Lung (tissue), 12 donors: ENCODE results near the gene LDLRAD4. TPM values are rescaled to one million over a fixed set of nuclear protein-coding genes. Genes with fewer than 3 reads are reported as not detected.

Experiments
- ATAC-seq: fragments of 200-7000 bp; cut with Tn5 transposase; one replicate; pipeline ENCODE4 v1.9.1; 2020; ENCODE audit warnings: moderate number of reproducible peaks; ENCODE audit not compliant: insufficient read depth, low FRiP score
- DNase-seq, 3 donors: peaks; one replicate each; pipeline ENCODE4 v3.0.0-alpha.2; 2013 to 2017
- H3K27ac ChIP-seq, 2 donors: one replicate each; pipeline ENCODE4 v1.5.1; 2013; ENCODE audit warnings: mild to moderate bottlenecking in 2 of 2, moderate library complexity in 2 of 2, control low read depth in 1 of 2, inconsistent platforms in 1 of 2, low read depth in 1 of 2, low read length in 1 of 2
- H3K27me3 ChIP-seq, 3 donors: one replicate each; pipeline ENCODE4 v1.5.1; 2013; ENCODE audit warnings: low read length in 2 of 3; ENCODE audit not compliant: control insufficient read depth in 3 of 3, insufficient read depth in 3 of 3
- H3K36me3 ChIP-seq, 4 donors: one replicate each; pipeline ENCODE4 v1.5.1; 2013; ENCODE audit warnings: low read length in 4 of 4, mild to moderate bottlenecking in 1 of 4, moderate library complexity in 1 of 4; ENCODE audit not compliant: control insufficient read depth in 4 of 4, insufficient read depth in 4 of 4
- H3K4me1 ChIP-seq, 5 donors: one replicate each; pipeline ENCODE4 v1.5.1; 2013; ENCODE audit warnings: low read length in 5 of 5, mild to moderate bottlenecking in 2 of 5, moderate library complexity in 1 of 5; ENCODE audit not compliant: control insufficient read depth in 5 of 5, insufficient read depth in 5 of 5
- H3K4me3 ChIP-seq: one replicate; pipeline ENCODE4 v1.5.1; 2013; ENCODE audit warnings: mild to moderate bottlenecking, control low read depth, moderate library complexity
- H3K9ac ChIP-seq, 2 donors: one replicate each; pipeline ENCODE4 v1.5.1; 2013; ENCODE audit warnings: low read length in 2 of 2, control low read depth in 1 of 2; ENCODE audit not compliant: insufficient read depth in 1 of 2
- H3K9me3 ChIP-seq, 4 donors: one replicate each; pipeline ENCODE4 v1.5.1; 2013; ENCODE audit warnings: low read length in 3 of 4, mild to moderate bottlenecking in 1 of 4, moderate library complexity in 1 of 4; ENCODE audit not compliant: control insufficient read depth in 4 of 4, insufficient read depth in 3 of 4
- WGBS, 2 donors: extraction: QIAGEN DNeasy Blood & Tissue Kit; methylation state at CpG; one replicate each; pipeline ENCODE4 v1.1.7; 2013; 5-methylcytosine and 5-hydroxymethylcytosine counted together
- polyA plus RNA-seq, 2 donors: library from polyadenylated mRNA; stranded (reverse); fragments of 200-250 nt; gene quantifications; one replicate each; pipeline ENCODE4 v1.2.1, GENCODE V29; 2013
- total RNA-seq, 2 donors: library from RNA; depleted of rRNA in 1 of 2; stranded (reverse); fragments of >200 nt in 1 of 2; gene quantifications; one replicate each; pipeline ENCODE4 v1.2.1, GENCODE V29; 2014 to 2021
- TF ChIP-seq, protein P1 (sequence below): IDR thresholded peaks from 2 replicates; pipeline ENCODE4 v1.5.1; 2012; ENCODE audit warnings: mild to moderate bottlenecking; ENCODE audit errors: control extremely low read depth, extremely low read depth
- donor health status: control.
- donor health status: control.
- donor health status: Bipolar disorder and iron deficiency.
- donor health status: healthy.
- donor health status: DM: yes; HTN: yes; CAD: no.

The LDLRAD4 gene
- total and polyA plus RNA-seq, 4 donors: 3.2 to 62.4 (median 19.9) TPM

DNA sequence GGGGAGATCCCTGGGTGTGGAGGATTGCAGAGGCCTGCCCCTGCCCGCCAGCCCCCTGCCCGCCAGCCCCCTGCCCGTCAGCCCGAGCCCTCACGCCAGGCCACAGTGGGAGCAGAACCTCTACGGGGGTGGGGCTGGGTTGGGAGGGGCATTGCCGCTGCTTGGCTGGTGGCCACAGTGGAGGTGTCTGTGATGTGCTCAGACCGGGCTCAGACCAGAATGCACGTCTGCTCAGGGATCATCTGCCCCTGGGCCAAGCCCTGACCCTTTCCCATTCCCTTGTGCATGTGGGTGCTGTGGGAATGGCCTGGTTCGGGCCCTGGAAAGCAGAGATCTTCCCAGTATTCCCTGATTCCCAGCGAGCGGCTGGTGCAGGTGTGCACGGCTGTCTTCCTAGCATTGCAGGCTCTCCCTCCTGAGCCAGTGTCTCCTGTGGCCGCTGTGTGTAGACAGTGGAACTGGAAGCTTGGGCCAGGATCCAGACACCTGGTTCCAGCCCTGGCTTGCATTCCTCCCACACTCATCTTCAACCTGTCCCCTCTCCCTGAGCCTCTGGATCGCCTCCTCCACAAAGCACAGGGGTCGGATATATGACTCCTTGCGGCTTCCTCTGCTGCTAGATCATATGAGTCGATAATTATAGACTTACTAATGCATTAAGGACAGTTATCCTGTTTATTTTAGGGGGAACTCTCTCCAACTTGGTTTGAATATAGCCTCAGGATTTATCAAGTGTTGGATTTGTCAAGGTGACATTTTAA is 161.6 kb downstream of the LDLRAD4 start:
- TF ChIP-seq, protein P1, sequence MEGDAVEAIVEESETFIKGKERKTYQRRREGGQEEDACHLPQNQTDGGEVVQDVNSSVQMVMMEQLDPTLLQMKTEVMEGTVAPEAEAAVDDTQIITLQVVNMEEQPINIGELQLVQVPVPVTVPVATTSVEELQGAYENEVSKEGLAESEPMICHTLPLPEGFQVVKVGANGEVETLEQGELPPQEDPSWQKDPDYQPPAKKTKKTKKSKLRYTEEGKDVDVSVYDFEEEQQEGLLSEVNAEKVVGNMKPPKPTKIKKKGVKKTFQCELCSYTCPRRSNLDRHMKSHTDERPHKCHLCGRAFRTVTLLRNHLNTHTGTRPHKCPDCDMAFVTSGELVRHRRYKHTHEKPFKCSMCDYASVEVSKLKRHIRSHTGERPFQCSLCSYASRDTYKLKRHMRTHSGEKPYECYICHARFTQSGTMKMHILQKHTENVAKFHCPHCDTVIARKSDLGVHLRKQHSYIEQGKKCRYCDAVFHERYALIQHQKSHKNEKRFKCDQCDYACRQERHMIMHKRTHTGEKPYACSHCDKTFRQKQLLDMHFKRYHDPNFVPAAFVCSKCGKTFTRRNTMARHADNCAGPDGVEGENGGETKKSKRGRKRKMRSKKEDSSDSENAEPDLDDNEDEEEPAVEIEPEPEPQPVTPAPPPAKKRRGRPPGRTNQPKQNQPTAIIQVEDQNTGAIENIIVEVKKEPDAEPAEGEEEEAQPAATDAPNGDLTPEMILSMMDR: no peak
- Histone ChIP-seq H3K9ac (no peak overlapping the region), H3K36me3 (no peaks in the 10 kb centered on the region), H3K4me1 (peaks cover 9 to 20% (median 14%) of the 10 kb centered on the region in 5 donors), H3K9me3 (no peaks in the 10 kb centered on the region), H3K27ac (peak overlapping the region in 1 of 2 donors; percentile 32), H3K27me3 (no peaks in the 10 kb centered on the region), H3K4me3 (no peak overlapping the region)
- WGBS, 2 donors: 81 to 86% methylated on average over 18 of the region's 18 CpGs
- ATAC-seq (no peak), DNase-seq (no peak)

DNA sequence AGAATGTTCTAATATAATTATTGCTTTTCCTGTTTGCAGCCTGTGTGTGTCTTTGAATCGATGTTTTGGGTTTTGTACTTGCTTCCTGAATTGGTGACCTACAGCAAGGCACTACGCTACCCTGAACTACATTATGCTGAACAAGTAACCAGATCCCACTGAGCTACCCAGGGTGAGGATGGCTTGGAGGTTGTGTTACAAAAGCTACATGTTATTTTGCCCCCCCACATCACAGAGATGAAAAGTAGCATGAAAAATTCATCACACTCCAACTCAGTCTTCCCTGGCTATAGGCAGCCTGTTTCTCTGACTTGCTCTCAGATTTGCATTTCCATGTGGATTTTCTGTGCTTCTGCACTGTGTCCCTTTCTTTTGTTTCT is 162.1 kb downstream of the LDLRAD4 start:
- H3K27me3 ChIP-seq: no peaks in the 10 kb centered on the region
- TF ChIP-seq, protein P1: no peak
- no peak overlapping the region for H3K4me3 ChIP-seq
- no peaks in the 10 kb centered on the region for H3K36me3 ChIP-seq
- H3K9me3 ChIP-seq: no peaks in the 10 kb centered on the region
- H3K27ac ChIP-seq: no peak overlapping the region
- ATAC-seq: no peak
- peaks cover 9 to 20% (median 14%) of the 10 kb centered on the region in 5 donors for H3K4me1 ChIP-seq
- WGBS, 2 donors: 55 to 68% methylated on average over 2 of the region's 2 CpGs
- no peak overlapping the region for H3K9ac ChIP-seq
- DNase-seq: no peak

DNA sequence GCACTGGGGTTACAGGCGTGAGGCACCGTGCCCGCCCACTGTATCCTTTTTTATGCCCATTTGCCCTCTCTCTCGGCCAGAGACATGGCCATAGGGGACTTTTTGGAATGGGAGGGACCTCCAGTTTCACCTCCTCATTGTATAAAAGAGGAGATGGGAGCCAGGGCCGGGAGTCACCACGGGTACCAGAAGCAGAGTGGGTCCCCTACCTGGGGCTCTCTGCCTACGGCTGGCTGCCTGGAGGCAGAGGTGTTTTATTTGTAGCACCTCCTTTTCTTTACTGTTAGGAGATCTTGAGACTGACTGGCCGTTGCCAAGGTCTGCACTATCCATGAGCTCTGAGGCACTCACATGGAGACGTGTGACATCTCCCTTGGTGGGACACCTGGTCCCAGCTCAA is 162.8 kb downstream of the LDLRAD4 start:
- H3K27me3 ChIP-seq: no peaks in the 10 kb centered on the region
- peak overlapping the region in 1 of 2 donors; percentile 77 for H3K9ac ChIP-seq
- peak overlapping the region in 1 of 2 donors; percentile 81 for H3K27ac ChIP-seq
- H3K4me1 ChIP-seq: peaks cover 9 to 20% (median 14%) of the 10 kb centered on the region in 5 donors
- H3K9me3 ChIP-seq: no peaks in the 10 kb centered on the region
- H3K36me3 ChIP-seq: no peaks in the 10 kb centered on the region
- TF ChIP-seq, protein P1: no peak
- DNase-seq (no peak), ATAC-seq (no peak)
- 86 to 88% methylated on average over 9 of the region's 9 CpGs for WGBS, 2 donors
- no peak overlapping the region for H3K4me3 ChIP-seq
